Panc1 (cell line): ENCODE data around the gene KPNB1.

Experiments
- TCF7L2 ChIP-seq: IDR thresholded peaks from 2 replicates; pipeline ENCODE4 v1.6.1; 2011; ENCODE audit warnings: mild to moderate bottlenecking, low read depth, low read length, inconsistent platforms
- TF ChIP-seq, protein P1 (sequence below): fragments of 450-650 bp; IDR thresholded peaks from 2 replicates; pipeline ENCODE4 v1.5.1; 2017; ENCODE audit warnings: mild to moderate bottlenecking
- TF ChIP-seq, protein P2 (sequence below), 2 experiments: IDR thresholded peaks; 2 replicates each; pipeline ENCODE4 v1.6.1; 2011 to 2012; ENCODE audit warnings: low read depth in 2 of 2, control low read depth in 1 of 2, low read length in 1 of 2, mild to moderate bottlenecking in 1 of 2, moderate library complexity in 1 of 2; ENCODE audit not compliant: insufficient read depth in 1 of 2

DNA sequence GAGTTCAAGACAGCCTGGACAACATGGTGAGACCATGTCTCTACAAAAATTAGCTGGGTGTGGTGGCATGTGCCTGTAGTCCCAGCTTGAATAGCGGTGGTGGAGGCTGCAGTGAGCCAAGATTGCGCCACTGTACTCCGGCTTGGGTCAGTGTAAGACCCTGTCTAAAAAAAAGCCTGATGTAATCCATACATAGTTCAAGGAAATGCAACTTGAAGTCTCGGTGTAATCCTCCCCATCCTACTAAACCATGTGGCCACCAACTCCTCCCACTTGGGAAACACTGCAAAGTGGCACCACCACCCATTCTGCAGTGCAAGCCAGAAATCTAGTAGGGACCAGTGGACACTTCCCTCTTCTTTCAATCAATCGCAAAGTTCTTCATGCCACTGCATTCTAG lies 5.4 kb upstream of the KPNB1 start:
- TF ChIP-seq, protein P1, sequence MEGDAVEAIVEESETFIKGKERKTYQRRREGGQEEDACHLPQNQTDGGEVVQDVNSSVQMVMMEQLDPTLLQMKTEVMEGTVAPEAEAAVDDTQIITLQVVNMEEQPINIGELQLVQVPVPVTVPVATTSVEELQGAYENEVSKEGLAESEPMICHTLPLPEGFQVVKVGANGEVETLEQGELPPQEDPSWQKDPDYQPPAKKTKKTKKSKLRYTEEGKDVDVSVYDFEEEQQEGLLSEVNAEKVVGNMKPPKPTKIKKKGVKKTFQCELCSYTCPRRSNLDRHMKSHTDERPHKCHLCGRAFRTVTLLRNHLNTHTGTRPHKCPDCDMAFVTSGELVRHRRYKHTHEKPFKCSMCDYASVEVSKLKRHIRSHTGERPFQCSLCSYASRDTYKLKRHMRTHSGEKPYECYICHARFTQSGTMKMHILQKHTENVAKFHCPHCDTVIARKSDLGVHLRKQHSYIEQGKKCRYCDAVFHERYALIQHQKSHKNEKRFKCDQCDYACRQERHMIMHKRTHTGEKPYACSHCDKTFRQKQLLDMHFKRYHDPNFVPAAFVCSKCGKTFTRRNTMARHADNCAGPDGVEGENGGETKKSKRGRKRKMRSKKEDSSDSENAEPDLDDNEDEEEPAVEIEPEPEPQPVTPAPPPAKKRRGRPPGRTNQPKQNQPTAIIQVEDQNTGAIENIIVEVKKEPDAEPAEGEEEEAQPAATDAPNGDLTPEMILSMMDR = no peak
- TF ChIP-seq, protein P2, sequence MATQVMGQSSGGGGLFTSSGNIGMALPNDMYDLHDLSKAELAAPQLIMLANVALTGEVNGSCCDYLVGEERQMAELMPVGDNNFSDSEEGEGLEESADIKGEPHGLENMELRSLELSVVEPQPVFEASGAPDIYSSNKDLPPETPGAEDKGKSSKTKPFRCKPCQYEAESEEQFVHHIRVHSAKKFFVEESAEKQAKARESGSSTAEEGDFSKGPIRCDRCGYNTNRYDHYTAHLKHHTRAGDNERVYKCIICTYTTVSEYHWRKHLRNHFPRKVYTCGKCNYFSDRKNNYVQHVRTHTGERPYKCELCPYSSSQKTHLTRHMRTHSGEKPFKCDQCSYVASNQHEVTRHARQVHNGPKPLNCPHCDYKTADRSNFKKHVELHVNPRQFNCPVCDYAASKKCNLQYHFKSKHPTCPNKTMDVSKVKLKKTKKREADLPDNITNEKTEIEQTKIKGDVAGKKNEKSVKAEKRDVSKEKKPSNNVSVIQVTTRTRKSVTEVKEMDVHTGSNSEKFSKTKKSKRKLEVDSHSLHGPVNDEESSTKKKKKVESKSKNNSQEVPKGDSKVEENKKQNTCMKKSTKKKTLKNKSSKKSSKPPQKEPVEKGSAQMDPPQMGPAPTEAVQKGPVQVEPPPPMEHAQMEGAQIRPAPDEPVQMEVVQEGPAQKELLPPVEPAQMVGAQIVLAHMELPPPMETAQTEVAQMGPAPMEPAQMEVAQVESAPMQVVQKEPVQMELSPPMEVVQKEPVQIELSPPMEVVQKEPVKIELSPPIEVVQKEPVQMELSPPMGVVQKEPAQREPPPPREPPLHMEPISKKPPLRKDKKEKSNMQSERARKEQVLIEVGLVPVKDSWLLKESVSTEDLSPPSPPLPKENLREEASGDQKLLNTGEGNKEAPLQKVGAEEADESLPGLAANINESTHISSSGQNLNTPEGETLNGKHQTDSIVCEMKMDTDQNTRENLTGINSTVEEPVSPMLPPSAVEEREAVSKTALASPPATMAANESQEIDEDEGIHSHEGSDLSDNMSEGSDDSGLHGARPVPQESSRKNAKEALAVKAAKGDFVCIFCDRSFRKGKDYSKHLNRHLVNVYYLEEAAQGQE (IDR thresholded peaks at IDR 0.05; ENCODE audit: insufficient read depth in 1 of 2, low read depth in 2 of 2, low read length in 1 of 2) = no peak
- TF ChIP-seq TCF7L2 = no peak
